ENCODE data around the gene REG1B. TPM values are rescaled to one million over a fixed set of nuclear protein-coding genes. Genes with fewer than 3 reads are reported as not detected.

REG1B gene
- total RNA-seq, 1 experiment from 2014 or later: not detected

- Mint-ChIP-seq H3K4me3 (ENCODE audit: unreplicated experiment) (no peak overlapping the region), H3K27me3 (ENCODE audit: insufficient read depth, unreplicated experiment) (peaks cover 6% of the 10 kb centered on the region), H3K27ac (ENCODE audit: unreplicated experiment) (no peak overlapping the region), H3K36me3 (ENCODE audit: insufficient read depth, unreplicated experiment) (no peaks in the 10 kb centered on the region), H3K9me3 (ENCODE audit: unreplicated experiment) (no peaks in the 10 kb centered on the region), H3K4me1 (ENCODE audit: low read depth, unreplicated experiment) (no peaks in the 10 kb centered on the region)
- CTCF ChIA-PET: interaction anchor here (0.6 to 1.2 kb wide), 13 partner anchors 19 to 552 kb away, joined by 3 to 7 read pairs (median 3); no protein-coding TSS in a partner anchor
- TF ChIP-seq CTCF (IDR thresholded peaks at IDR 0.05; ENCODE audit: insufficient read depth in 1 of 2, low read depth in 1 of 2, low read length in 1 of 2, severe bottlenecking in 1 of 2, unreplicated experiment in 1 of 2): peak; percentile 66 to 75
- Histone ChIP-seq H3K4me3 (ENCODE audit: low read depth, low read length) (no peak overlapping the region), H3K4me1 (no peaks in the 10 kb centered on the region), H3K36me3 (ENCODE audit: control insufficient read depth, insufficient read depth, low read length) (no peaks in the 10 kb centered on the region), H3K9me3 (no peaks in the 10 kb centered on the region), H3K27me3 (replicated peaks; ENCODE audit: control insufficient read depth, insufficient read depth, low read length) (no peaks in the 10 kb centered on the region)
- intact Hi-C loops (cut with micrococcal nuclease; ENCODE audit: unreplicated experiment): loop anchor here (1.0 to 2.0 kb wide), 3 partner anchors 92 to 846 kb away; no protein-coding TSS in a partner anchor
- BruUV-seq (replicated peaks): no TSS peak
- POLR2A ChIA-PET: no interaction called here
- DNase-seq: peak in 1 of 2 experiments; percentile 18
Measured at GRCh38 chr2:79041032-79041448, 46.8 kb downstream of the REG1B start.

- intact Hi-C loops (cut with micrococcal nuclease; ENCODE audit: unreplicated experiment): loop anchor here (2.0 kb wide), 1 partner anchor 93 kb away; no protein-coding TSS in a partner anchor
- Histone ChIP-seq H3K4me3 (ENCODE audit: low read depth, low read length) (no peak overlapping the region), H3K36me3 (ENCODE audit: control insufficient read depth, insufficient read depth, low read length) (no peaks in the 10 kb centered on the region), H3K4me1 (no peaks in the 10 kb centered on the region), H3K9me3 (no peaks in the 10 kb centered on the region), H3K27me3 (replicated peaks; ENCODE audit: control insufficient read depth, insufficient read depth, low read length) (no peaks in the 10 kb centered on the region)
- Mint-ChIP-seq H3K9me3 (ENCODE audit: unreplicated experiment) (no peaks in the 10 kb centered on the region), H3K27ac (ENCODE audit: unreplicated experiment) (no peak overlapping the region), H3K36me3 (ENCODE audit: insufficient read depth, unreplicated experiment) (no peaks in the 10 kb centered on the region), H3K4me3 (ENCODE audit: unreplicated experiment) (no peak overlapping the region), H3K27me3 (ENCODE audit: insufficient read depth, unreplicated experiment) (peaks cover 6% of the 10 kb centered on the region), H3K4me1 (ENCODE audit: low read depth, unreplicated experiment) (no peaks in the 10 kb centered on the region)
- CTCF ChIA-PET: no interaction called here
- no TSS peak for BruUV-seq (replicated peaks)
- POLR2A ChIA-PET: no interaction called here
- TF ChIP-seq CTCF (IDR thresholded peaks at IDR 0.05; ENCODE audit: insufficient read depth in 1 of 2, low read depth in 1 of 2, low read length in 1 of 2, severe bottlenecking in 1 of 2, unreplicated experiment in 1 of 2): no peak
- DNase-seq: no peak
Measured at GRCh38 chr2:79039944-79040343, 47.8 kb downstream of the REG1B start.

Other genes starting within 250 kb of the REG1B start
- not detected in 2 replicates for gene REG3G, start 62.3 kb downstream of the REG1B start, total RNA-seq (2022)
- 0.73 TPM in 1 of 2 replicates, not detected in the other for gene REG1A, start 32.5 kb upstream of the REG1B start, total RNA-seq (2022)
- gene REG3A, start 71.8 kb upstream of the REG1B start, total RNA-seq (2022): 0.45 and 1.1 TPM in 2 replicates

Measured in Caco-2 (cell line).